GM18907 (cell line): ENCODE results near the gene PTPRM.

ENCODE experiments used
- ATAC-seq: cut with Tn5 transposase; IDR thresholded peaks from one replicate; pipeline ENCODE4 v1.9.1; 2021; ENCODE audit warnings: mild to moderate bottlenecking, moderate library complexity; ENCODE audit not compliant: unreplicated experiment

Gene PTPRM

DNA sequence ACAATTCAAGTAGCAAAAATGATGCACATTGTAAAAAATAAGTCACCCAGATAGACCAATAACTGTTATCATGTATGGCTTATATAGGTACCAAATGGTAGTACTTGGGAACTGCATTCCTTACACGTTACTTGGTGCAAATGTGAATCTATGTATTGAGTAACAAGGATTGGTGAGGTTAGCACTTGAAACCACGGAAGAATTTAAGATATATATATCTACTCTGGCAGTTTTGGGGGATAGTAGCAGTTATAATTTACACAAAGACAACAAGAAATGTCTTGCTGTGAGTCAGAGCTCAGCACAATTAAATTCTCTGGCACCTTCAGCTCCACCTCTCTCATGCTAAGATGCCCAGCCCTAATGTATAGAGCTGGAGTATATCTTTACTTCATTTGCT, 682.7 kb downstream of the PTPRM start:
- ATAC-seq, result no peak

GRCh38 chr18:8252371-8252770, 685.3 kb downstream of the PTPRM start:
- no peak for ATAC-seq

GRCh38 chr18:8253944-8254343, 686.8 kb downstream of the PTPRM start:
- ATAC-seq, result no peak

DNA sequence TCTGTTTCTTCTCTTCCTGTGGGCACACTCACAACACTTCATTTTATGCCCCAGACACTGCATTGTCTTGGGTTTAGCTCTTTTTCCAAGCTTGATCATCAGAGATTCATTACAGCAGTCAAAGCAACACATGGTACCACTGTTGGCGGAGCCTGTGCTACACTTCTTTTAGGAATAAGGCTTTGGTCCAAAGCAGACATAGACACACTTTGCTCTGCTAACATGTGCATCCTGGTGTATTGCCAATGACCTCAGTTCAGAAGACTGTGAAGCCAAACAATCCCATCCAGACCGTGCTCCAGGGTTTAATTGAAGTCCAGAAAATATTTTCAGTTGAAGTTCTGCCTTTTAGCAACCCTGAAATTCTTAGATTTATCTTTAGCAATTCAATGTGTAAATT, 687.5 kb downstream of the PTPRM start:
- ATAC-seq, result no peak

- ATAC-seq, result no peak
Observed at GRCh38 chr18:8257851-8258434, 690.8 kb downstream of the PTPRM start.

DNA sequence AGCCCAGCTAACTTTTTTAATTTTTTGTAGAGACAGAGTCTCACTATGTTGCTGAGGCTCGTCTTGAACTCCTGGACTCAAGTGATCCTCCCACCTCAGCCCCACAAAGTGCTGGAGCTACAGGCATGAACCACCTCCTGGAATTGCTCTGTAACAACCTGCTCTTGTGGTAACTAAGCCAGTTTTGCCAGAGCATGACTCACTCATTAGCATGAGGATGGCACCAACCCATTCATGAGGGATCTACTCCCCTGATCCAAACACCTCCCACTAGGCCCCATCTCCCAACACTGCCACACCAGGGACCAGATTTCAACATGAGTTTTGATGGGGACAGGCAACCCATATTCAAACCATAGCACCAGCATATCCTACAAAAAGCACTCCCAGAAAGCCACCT, 693.2 kb downstream of the PTPRM start:
- ATAC-seq, result no peak

GRCh38 chr18:8260827-8261226, 693.7 kb downstream of the PTPRM start:
- no peak for ATAC-seq

DNA sequence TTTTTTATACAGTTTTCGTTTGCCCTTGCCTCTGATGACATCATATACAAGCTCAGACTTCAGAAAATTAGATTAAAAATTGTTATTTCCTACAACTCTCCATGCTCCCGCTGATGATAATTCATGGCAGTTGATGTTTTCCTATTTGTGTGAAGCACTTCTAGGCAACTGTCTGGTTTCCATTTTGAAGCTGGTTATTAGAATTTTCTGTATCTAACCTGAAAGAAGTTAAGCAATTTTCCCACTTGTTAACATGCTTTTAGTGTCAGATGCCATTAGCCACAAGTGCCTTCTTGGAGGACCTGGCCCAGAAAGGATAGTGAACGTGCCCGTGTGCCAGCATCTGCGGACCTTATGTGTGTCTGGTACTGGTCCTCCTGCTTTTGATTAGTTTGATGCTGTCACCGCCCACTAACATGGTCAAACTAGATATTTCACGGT, 694.6 kb downstream of the PTPRM start:
- no peak for ATAC-seq

GRCh38 chr18:8262221-8262620, 695.1 kb downstream of the PTPRM start:
- no peak for ATAC-seq

DNA sequence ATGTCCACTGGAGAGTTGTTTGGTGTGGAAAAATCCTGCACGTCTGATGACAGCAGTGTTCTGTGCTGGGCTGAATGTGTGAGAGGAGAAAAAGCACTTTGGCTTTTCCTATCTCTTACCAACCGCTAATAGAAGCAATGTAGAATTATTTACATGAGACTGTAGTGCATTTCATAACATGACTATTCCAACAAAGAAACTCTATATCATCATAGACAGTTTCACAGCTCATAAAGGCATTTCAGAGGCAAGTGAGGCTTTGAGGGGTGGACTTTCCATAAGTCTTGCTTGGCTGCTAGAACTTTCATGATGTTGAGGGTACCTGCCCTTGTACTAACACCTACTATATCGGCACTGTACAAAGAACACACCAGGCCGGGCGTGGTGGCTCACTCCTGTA, 697.0 kb downstream of the PTPRM start:
- ATAC-seq, result no peak

- no peak for ATAC-seq
Observed at GRCh38 chr18:8264861-8265411, 697.8 kb downstream of the PTPRM start.

DNA sequence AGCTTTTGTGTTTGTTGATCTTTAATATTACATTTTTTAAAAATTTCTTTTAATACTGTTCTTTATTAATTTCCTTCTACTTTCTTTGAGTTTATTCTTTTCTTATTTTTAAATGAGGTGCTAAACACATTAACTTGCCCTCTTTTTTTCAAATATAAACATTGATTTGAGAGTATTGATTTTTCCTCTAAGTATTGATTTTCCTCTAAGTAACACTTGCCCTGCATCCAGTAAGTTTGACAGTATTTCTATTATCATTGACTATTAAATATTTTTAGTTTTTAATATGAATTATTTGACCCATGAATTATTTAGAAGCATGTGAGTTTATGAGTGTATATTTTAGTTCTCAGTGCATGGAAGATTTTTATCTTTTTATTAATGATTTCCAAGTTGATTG, 705.1 kb downstream of the PTPRM start:
- ATAC-seq, result no peak

DNA sequence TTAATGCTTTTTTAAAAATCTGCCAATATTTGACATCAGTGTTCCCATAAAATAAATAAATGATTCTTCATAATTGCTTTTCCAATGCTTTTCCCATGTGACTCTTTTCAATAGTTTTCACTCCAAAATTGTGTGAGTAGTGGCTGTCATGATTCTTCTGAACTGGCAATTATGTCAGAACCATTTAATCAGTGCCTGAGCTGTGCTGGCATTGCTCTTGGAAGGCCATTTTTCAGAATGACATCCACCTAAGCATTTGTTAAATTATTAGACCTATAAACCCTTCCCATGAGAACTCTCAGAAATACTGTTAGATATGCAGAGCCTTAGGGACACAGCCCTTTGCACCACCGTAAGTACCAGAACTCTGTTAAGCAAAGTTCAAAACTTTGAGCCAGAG, 707.3 kb downstream of the PTPRM start:
- no peak for ATAC-seq

- ATAC-seq, result no peak
Observed at GRCh38 chr18:8276406-8276805, 709.3 kb downstream of the PTPRM start.

GRCh38 chr18:8277270-8277669, 710.2 kb downstream of the PTPRM start:
- no peak for ATAC-seq

DNA sequence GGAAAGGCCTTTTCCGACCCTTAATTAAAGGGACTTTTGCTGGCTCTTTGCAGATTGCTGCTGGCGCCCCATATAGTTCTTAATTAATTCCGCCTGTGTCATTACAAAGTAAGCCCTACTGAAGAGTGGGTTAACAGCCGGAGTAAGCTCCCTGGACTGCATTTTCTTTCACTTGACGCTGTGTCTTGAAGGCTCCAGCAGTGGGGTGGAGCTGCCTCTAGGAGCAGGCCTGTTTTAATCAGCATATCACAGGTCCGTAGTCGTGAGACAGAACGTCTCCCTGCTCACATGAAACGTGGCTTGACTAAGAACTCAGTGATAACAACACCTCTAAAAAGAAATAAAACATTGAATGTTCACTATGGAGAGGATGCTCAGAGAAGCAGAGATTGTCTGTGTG, 712.2 kb downstream of the PTPRM start:
- ATAC-seq, result no peak

GRCh38 chr18:8279781-8280330, 712.7 kb downstream of the PTPRM start:
- no peak for ATAC-seq

DNA sequence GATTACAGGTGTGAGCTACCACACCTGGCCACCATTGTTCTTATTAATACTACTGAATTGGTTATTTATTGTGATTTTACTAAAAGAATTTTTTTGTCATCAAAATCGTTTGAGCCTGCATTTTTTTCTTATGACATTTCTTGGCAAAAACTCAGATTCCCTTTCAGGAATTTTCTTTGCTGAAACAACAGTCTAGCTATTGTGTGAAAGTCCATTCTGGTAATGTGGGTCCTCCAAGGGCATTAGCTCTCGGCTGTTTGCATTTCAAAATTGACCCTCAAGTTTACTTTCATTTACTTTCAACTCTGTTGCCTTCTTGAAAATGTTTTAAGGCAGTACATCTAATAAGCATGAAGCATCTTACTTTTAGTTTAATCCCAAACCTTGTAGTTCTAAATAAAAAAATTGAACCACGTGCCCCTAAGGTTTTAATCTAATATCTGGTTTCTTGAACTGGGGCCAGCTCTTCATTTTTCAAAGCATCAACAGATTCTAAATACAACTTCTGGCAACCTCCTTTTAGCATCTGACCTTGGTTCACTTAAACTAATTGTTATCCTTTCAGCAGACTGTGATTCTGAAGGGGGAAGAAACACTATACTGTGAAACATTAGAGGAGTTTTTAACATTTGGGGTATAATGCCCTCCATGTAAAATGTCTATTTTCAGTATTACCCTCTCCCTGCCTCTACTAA, 716.9 kb downstream of the PTPRM start:
- ATAC-seq, result no peak

DNA sequence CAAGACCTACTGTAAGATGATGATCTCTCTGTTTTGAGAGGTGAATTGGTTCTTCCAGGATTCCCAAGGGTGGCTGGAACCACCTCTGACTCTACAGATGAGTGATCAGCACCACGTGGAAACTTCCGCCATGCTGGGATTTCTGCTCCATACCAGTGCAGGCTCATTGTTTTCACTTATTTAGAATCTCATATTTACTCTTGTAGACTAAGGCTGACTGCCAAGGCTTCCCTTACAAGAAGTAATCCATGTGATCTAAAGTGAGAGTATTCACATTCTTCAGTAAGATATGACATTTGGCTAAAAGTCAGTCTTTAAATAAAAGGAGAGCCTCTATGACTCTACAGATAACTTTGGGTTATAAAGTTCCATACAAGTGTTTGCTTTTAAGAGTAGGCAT, 719.2 kb downstream of the PTPRM start:
- no peak for ATAC-seq

DNA sequence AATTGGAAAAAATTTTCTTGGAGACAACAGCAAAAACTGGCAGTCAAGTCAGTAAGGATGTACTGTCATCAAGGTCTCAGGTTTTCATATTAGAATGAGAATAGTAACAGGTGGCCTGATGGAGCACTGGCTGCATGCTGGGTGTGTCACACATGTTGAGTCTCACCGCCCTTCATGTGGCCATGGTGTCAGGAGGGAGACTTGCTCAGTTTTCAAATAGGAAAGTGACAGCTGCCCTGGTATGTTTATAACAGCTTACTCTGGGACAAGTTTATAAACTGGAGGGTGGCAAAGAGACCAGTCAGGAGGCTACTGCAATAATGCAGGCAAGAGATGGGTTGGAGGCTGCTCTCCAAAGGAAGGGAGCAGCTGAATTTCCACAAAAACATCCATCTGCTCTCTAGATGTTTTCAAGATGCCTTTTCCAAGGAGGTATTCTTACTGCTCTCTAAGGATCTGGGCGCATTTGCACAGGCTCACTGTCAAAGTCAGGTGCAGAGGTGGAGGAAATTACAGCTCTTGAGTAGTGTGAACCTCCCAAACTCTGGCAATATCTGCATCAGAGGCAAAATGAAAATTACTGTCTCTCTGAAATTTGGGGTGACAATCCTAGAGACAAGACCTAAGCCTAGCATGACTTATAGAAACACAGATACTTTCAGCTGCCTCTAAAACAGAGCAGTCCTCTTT, 720.2 kb downstream of the PTPRM start:
- no peak for ATAC-seq

DNA sequence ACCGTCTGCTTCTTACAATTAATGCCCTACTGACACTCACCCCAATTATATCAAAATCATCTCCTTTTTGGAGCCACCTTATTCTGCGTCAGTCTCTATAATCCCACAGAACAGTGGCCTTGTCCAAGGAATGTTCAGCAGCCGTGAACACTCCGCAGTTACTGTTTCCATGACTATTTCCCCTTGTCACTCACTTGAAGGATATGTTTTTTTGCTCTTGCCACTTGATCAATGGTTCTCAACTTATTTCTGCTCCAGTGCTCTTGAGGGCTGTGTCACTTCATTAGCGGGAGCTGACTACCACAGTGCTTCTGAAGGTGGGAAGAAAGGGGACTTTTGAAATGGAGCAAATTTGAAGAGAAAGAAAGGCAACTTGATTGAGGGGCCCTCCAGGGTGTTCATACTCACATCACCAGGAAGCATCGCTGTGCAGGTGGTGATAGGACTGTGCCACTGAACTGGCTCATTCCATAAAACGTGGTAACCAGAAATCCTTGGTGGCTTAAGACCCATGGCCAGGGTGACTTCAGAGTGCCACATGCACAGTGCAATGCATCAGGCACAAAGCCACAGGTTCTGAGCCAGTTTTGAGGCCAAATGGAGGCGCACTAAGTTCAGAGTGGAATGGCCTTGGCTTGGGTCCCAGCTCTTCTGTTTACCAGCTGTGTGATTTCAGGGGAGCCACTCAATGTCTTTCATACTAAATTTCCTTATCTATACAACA, 721.5 kb downstream of the PTPRM start:
- no peak for ATAC-seq
